Measurements from ENCODE around the gene PEPD. TPM values are rescaled to one million over a fixed set of nuclear protein-coding genes. Genes with fewer than 3 reads are reported as not detected.
A peak's percentile ranks its signal among the peaks of the same experiment; 100 is the strongest.

PEPD gene
- total RNA-seq, 1 donor from 2014 or later: 112 TPM

DNA sequence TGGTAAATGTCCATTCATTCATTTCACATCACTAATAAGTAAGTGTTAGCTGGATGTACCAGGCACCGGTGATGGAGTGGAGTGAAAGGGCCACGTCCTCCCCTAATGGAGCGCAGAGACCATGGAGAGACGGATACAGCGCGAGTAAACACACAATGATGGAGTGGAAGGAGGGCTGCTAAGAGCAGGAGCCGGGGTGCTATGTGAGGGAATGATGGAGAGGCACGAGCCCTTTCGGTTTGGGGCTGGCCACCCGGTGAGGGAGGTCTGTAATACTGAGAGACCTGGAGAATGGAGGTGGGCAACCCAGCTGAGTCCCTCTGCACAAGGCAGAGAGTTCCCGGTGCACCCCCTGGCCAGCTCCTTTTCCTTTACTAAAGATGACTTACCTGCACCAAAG lies 53.7 kb downstream of the PEPD start:
- intact Hi-C loops (cut with DNase I): no loop called here
- H3K4me3 ChIP-seq: no peak overlapping the region
- H3K36me3 ChIP-seq: peaks cover 3 to 10% of the 10 kb centered on the region in 2 donors
- no peaks in the 10 kb centered on the region for H3K27me3 ChIP-seq
- no peaks in the 10 kb centered on the region for H3K9me3 ChIP-seq
- peak in 1 of 2 donors; percentile 24 for DNase-seq (ENCODE audit: low spot score in 2 of 2)
- no peaks in the 10 kb centered on the region for H3K4me1 ChIP-seq
- H3K27ac ChIP-seq: no peak overlapping the region
- TF ChIP-seq, protein P1, sequence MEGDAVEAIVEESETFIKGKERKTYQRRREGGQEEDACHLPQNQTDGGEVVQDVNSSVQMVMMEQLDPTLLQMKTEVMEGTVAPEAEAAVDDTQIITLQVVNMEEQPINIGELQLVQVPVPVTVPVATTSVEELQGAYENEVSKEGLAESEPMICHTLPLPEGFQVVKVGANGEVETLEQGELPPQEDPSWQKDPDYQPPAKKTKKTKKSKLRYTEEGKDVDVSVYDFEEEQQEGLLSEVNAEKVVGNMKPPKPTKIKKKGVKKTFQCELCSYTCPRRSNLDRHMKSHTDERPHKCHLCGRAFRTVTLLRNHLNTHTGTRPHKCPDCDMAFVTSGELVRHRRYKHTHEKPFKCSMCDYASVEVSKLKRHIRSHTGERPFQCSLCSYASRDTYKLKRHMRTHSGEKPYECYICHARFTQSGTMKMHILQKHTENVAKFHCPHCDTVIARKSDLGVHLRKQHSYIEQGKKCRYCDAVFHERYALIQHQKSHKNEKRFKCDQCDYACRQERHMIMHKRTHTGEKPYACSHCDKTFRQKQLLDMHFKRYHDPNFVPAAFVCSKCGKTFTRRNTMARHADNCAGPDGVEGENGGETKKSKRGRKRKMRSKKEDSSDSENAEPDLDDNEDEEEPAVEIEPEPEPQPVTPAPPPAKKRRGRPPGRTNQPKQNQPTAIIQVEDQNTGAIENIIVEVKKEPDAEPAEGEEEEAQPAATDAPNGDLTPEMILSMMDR (IDR thresholded peaks at IDR 0.05): no peak

DNA sequence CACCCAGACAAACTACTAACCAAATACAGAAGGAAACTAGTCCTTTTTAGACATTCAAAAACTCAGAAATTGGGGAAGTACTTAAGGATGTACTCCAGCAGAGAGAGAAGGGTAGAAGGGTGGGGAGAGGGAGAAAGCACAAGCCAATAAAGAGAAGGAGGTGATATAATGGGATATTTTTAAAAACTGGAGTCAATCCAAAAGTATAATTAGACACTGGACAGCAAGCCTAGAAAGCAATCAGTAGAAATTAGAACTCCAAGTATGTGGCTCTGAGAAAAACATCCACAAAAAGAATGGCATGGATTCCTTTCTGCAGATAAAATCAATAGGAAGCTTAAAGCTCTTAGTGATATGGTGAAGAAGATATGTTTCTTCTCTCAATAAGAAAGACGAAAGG lies 55.8 kb downstream of the PEPD start:
- Histone ChIP-seq H3K4me1 (no peaks in the 10 kb centered on the region), H3K36me3 (peaks cover 3 to 21% of the 10 kb centered on the region in 2 donors), H3K9me3 (no peaks in the 10 kb centered on the region), H3K27ac (no peak overlapping the region), H3K27me3 (no peaks in the 10 kb centered on the region), H3K4me3 (no peak overlapping the region)
- intact Hi-C loops (cut with DNase I): no loop called here
- TF ChIP-seq, protein P1 (IDR thresholded peaks at IDR 0.05): no peak
- DNase-seq (ENCODE audit: low spot score in 2 of 2): no peak

DNA sequence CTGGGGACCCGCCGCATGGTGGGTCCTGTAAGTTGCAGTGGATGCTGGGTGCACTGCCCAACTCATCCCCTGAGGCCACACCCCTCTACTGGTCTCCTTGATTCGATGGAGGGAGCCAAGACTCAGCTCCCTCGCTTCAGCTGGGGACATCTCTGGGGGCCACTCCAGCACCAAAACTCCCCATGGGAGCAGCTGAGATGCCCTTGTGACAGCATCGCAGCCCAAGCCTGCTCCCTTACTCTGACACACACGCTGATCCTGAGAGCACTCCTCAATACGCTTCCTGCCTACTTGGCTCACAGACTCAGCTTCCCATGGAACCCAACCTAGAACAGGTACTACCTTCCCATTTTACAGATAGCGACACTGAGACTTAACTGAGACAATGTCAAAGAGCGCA lies 56.2 kb downstream of the PEPD start:
- Histone ChIP-seq H3K4me3 (no peak overlapping the region), H3K4me1 (no peaks in the 10 kb centered on the region), H3K9me3 (no peaks in the 10 kb centered on the region), H3K36me3 (peaks cover 3 to 21% of the 10 kb centered on the region in 2 donors), H3K27ac (no peak overlapping the region), H3K27me3 (no peaks in the 10 kb centered on the region)
- TF ChIP-seq, protein P1 (IDR thresholded peaks at IDR 0.05): no peak
- DNase-seq (ENCODE audit: low spot score in 2 of 2): peak in 1 of 2 donors; percentile 34
- intact Hi-C loops (cut with DNase I): no loop called here

DNA sequence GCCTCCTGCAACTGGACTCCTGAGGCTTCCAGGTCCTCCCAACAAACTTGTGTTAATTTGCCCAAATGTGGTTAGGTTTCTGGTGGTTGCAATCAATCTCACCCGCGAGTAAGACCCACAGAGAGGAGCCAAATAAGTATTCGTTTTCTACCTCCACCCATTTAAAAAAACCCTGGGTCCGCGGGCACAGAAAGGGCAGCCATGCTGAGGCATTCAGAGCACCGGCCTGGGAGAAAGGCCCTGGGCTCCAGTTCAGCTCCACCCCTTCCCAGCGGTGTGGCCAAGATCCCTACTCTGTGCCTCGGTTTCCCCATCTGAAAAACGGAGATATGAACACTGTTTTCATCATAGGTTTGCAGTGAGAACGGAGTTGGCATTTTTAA lies 56.9 kb downstream of the PEPD start:
- Histone ChIP-seq H3K9me3 (no peaks in the 10 kb centered on the region), H3K4me1 (no peaks in the 10 kb centered on the region), H3K27me3 (no peaks in the 10 kb centered on the region), H3K27ac (no peak overlapping the region), H3K36me3 (peaks cover 3 to 21% of the 10 kb centered on the region in 2 donors), H3K4me3 (no peak overlapping the region)
- TF ChIP-seq, protein P1 (IDR thresholded peaks at IDR 0.05): no peak
- intact Hi-C loops (cut with DNase I): no loop called here
- DNase-seq (ENCODE audit: low spot score in 2 of 2): peak in 1 of 2 donors; percentile 49

DNA sequence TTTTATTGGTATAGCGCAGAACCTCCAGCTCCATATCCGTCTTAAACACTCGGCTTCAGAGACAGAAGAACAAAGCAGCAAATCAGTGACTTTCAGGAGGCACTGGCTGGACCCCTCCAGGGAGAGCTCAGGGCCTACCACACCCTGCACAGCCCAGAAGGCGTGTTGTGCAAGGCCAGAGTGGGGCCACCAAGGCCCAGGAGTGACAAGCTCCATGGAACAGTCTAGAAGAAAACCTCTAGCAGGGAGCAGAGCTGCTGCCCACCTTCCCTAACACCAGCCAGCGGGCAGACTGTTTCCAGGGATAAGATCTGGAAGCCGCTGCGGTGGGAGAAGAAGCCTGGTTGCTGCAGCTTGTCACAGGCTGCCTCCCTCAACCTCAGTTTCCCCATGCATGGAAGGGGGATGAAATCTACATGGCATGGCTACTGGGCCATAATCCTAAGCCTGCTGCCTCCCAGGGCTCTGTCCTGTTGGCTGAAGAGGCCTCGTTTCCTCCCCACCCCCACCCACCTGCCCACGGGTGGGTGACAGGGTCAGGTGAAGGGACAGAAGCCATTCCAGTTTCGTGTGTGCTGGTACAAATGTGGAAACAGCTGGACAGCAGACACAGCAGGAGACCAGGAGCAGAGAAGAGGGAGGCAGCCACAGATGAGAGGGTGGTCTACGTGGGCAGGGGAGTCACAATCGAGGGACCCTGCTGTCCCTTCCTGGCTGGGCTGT lies 57.4 kb downstream of the PEPD start:
- Histone ChIP-seq H3K27ac (no peak overlapping the region), H3K4me1 (no peaks in the 10 kb centered on the region), H3K36me3 (peaks cover 3 to 21% of the 10 kb centered on the region in 2 donors), H3K4me3 (no peak overlapping the region), H3K27me3 (no peaks in the 10 kb centered on the region), H3K9me3 (no peaks in the 10 kb centered on the region)
- DNase-seq (ENCODE audit: low spot score in 2 of 2): peak in 1 of 2 donors; percentile 47
- intact Hi-C loops (cut with DNase I): no loop called here
- TF ChIP-seq, protein P1 (IDR thresholded peaks at IDR 0.05): no peak
